ENCODE results near the gene DLGAP4. TPM values are rescaled to one million over a fixed set of nuclear protein-coding genes. Genes with fewer than 3 reads are reported as not detected.

DLGAP4 gene
- total RNA-seq, 1 experiment from 2014 or later, result 59.9 TPM

DNA sequence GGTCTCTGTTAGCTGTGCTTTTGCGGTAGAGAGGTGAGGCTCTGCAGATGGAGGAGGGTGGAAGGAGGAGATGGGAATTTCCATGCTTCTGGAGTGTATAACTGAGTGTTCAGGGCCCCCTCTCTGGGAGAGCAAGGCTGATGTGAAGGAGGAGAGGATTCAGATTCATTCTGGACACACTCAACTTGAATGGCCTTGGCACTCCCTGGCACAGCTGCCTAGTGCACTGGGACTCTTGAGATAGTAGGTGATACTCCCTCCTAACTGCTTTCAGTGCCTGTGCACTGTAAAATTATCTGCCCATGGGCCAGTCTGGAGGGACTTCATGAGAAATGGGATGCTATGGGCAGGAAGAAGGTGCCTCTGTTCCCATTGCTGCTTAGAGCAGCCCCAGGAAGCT lies 180.9 kb downstream of the DLGAP4 start:
- no peaks in the 10 kb centered on the region for H3K36me3 ChIP-seq (ENCODE audit: insufficient read depth, low read length, poor library complexity, severe bottlenecking)
- no peak for TF ChIP-seq EZH2 (IDR thresholded peaks at IDR 0.05; ENCODE audit: borderline replicate concordance, low read depth, low read length, poor library complexity, severe bottlenecking)
- no peak for TF ChIP-seq CTCF (conservative IDR thresholded peaks at IDR 0.05; ENCODE audit: low read depth, low read length)
- POLR2A ChIA-PET (ENCODE audit: low non-redundant PET), result no interaction called here
- H3K27me3 ChIP-seq (replicated peaks; ENCODE audit: insufficient read depth, low read depth, low read length, poor library complexity), result no peaks in the 10 kb centered on the region
- no peaks in the 10 kb centered on the region for H3K9me3 ChIP-seq (ENCODE audit: low read depth, low read length, poor library complexity, severe bottlenecking)
- H3K4me1 ChIP-seq (ENCODE audit: insufficient read depth, low read length, poor library complexity, severe bottlenecking), result no peaks in the 10 kb centered on the region
- H3K27ac ChIP-seq (ENCODE audit: low read depth, low read length, poor library complexity, severe bottlenecking), result no peak overlapping the region
- no TSS peak for BruUV-seq (replicated peaks)
- intact Hi-C loops (cut with micrococcal nuclease; ENCODE audit: unreplicated experiment), result no loop called here
- CTCF ChIA-PET, result interaction anchor here (1.2 kb wide), 1 partner anchor 11 kb away, joined by 3 read pairs; no protein-coding TSS in a partner anchor
- no peak overlapping the region for H3K4me3 ChIP-seq (ENCODE audit: low read depth, low read length, poor library complexity, severe bottlenecking)
- no peak for DNase-seq (ENCODE audit: low spot score)

- H3K27me3 ChIP-seq (replicated peaks; ENCODE audit: insufficient read depth, low read depth, low read length, poor library complexity), result no peaks in the 10 kb centered on the region
- no TSS peak for BruUV-seq (replicated peaks)
- ChIA-PET POLR2A (ENCODE audit: low non-redundant PET) (no interaction called here), CTCF (no interaction called here)
- H3K4me1 ChIP-seq (ENCODE audit: insufficient read depth, low read length, poor library complexity, severe bottlenecking), result no peaks in the 10 kb centered on the region
- DNase-seq (ENCODE audit: low spot score), result no peak
- no peaks in the 10 kb centered on the region for H3K36me3 ChIP-seq (ENCODE audit: insufficient read depth, low read length, poor library complexity, severe bottlenecking)
- no peak overlapping the region for H3K4me3 ChIP-seq (ENCODE audit: low read depth, low read length, poor library complexity, severe bottlenecking)
- no peak for TF ChIP-seq CTCF (conservative IDR thresholded peaks at IDR 0.05; ENCODE audit: low read depth, low read length)
- no peak for TF ChIP-seq EZH2 (IDR thresholded peaks at IDR 0.05; ENCODE audit: borderline replicate concordance, low read depth, low read length, poor library complexity, severe bottlenecking)
- H3K9me3 ChIP-seq (ENCODE audit: low read depth, low read length, poor library complexity, severe bottlenecking), result no peaks in the 10 kb centered on the region
- intact Hi-C loops (cut with micrococcal nuclease; ENCODE audit: unreplicated experiment), result no loop called here
- no peak overlapping the region for H3K27ac ChIP-seq (ENCODE audit: low read depth, low read length, poor library complexity, severe bottlenecking)
These were observed 184.1 kb downstream of the DLGAP4 start for GRCh38 chr20:36490191-36490590.

DNA sequence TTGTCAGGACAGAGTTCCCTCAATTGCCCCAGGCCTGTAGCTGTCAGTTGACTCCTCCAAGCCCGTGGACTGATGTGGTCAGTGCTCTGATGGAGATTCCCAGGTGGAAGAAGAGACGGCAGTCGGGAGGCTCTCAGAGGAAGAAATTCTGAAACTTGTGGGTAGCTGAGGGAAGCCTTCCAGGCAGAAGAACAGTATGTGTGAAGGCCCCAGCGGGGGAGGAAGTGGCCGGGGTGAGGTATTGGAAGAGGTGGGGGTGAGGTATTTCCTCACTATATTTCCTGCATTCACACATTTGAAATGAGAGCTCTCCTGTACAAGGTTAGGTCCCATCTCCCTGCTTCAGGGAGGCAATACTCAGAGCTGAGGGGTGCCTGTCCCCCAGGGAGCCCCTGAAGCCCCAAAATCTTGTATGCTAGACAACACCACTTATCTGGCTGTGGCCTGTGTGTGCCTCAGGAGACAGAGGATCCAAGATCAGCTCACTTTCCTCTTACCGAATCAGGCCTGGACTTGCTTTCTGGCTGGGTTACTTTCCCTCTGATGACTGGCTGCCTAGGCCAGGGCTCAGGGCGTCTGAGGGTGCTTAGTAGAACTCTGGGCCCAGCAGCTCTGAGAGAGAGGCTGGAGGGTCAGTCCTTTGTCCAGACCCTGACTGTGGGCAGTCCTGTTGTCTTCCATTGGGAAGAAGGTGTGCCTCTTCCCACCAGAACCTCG lies 185.9 kb downstream of the DLGAP4 start:
- H3K27me3 ChIP-seq (replicated peaks; ENCODE audit: insufficient read depth, low read depth, low read length, poor library complexity), result no peaks in the 10 kb centered on the region
- intact Hi-C loops (cut with micrococcal nuclease; ENCODE audit: unreplicated experiment), result no loop called here
- H3K36me3 ChIP-seq (ENCODE audit: insufficient read depth, low read length, poor library complexity, severe bottlenecking), result peaks cover 6% of the 10 kb centered on the region
- ChIA-PET POLR2A (ENCODE audit: low non-redundant PET) (interaction anchor here (0.6 kb wide), 1 partner anchor 599 kb away, joined by 10 read pairs; no protein-coding TSS in a partner anchor), CTCF (interaction anchor here (0.6 kb wide), 1 partner anchor 1700 kb away, joined by 4 read pairs; no protein-coding TSS in a partner anchor)
- no peaks in the 10 kb centered on the region for H3K9me3 ChIP-seq (ENCODE audit: low read depth, low read length, poor library complexity, severe bottlenecking)
- H3K4me1 ChIP-seq (ENCODE audit: insufficient read depth, low read length, poor library complexity, severe bottlenecking), result no peaks in the 10 kb centered on the region
- no peak overlapping the region for H3K4me3 ChIP-seq (ENCODE audit: low read depth, low read length, poor library complexity, severe bottlenecking)
- DNase-seq (ENCODE audit: low spot score), result no peak
- BruUV-seq (replicated peaks), result no TSS peak
- H3K27ac ChIP-seq (ENCODE audit: low read depth, low read length, poor library complexity, severe bottlenecking), result no peak overlapping the region
- TF ChIP-seq EZH2 (IDR thresholded peaks at IDR 0.05; ENCODE audit: borderline replicate concordance, low read depth, low read length, poor library complexity, severe bottlenecking) (no peak), CTCF (conservative IDR thresholded peaks at IDR 0.05; ENCODE audit: low read depth, low read length) (no peak)

Measured in A673 (cell line).